GM12872 (cell line): Measurements from ENCODE around the gene BRSK2.

ENCODE experiments used
- CTCF ChIP-seq: IDR thresholded peaks from 3 replicates; pipeline ENCODE4 v1.5.1; 2011; ENCODE audit warnings: low read depth, mild to moderate bottlenecking, low read length, moderate library complexity; ENCODE audit not compliant: insufficient read depth

BRSK2 gene

GRCh38 chr11:1460986-1461825, 71.5 kb downstream of the BRSK2 start:
- TF ChIP-seq CTCF, result no peak

- no peak for TF ChIP-seq CTCF
Measured at GRCh38 chr11:1461826-1462697, 72.3 kb downstream of the BRSK2 start.

DNA sequence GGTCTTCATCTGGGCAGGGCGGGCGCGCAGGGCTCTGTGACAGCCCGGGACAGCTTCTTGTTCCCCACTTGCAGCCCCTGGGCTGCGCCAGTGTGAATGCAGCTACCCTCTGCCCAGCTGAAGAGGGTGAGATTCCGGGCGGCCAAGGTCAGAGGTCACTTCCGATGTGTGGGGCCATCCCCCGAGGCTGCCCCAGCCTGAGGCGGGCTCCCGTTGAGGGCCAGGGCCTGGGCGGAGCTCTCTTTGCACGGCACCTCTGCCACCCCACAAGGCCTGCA, 72.9 kb downstream of the BRSK2 start:
- TF ChIP-seq CTCF, result no peak

- no peak for TF ChIP-seq CTCF
Measured at GRCh38 chr11:1463056-1463455, 73.3 kb downstream of the BRSK2 start.

DNA sequence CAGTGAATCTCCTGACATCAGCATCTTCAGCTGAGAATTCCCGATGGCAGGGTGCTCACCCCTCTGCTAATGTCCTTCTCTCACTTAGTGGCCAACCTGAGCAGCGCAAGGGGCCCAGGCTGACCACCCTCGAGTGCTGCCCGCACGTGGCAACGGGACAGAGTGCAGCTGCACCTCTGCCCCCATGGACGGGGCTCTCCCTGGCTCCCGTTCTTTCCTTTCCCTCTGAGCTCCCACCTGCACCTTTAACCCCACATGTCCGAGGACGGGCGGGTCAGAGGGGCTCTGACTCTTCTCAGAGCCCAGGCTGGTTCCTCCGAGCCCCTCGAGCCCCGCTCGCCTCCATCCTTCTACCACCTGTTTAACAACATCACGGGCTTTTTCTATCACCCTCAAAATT, 77.0 kb downstream of the BRSK2 start:
- TF ChIP-seq CTCF, result no peak

DNA sequence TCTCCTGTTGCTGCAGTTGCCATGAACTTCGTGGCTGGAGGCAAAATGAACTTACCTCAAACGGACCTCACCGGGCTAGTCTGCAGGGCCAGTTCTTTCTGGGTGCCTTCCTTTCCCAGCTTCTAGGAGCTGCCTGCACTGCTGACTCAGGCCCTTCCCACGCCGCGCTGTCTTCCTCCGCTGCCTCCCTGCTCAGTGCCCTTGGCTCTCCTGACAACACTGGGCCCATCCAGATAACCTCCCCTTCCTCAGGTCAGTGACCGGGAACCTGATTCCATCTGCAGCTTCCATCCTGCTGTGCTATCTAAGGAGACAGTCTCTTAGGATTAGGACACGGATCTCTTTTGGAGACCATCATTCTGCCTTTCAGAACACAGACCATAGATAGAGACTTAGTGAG, 77.5 kb downstream of the BRSK2 start:
- TF ChIP-seq CTCF, result no peak

GRCh38 chr11:1468002-1468401, 78.3 kb downstream of the BRSK2 start:
- TF ChIP-seq CTCF, result no peak
